IPS-NIHi11 (cell line): Measurements from ENCODE around the gene CTDSP2.
"Not testable (repeated sequence)": the region's sequence is repeated elsewhere in the genome, so short reads cannot be mapped to it uniquely, and the experiment has no call there.

Experiments
- DNase-seq: peaks from one replicate; pipeline ENCODE4 v3.0.0; 2012; ENCODE audit warnings: mixed read lengths, low spot score

CTDSP2 gene

GRCh38 chr12:57881475-57881874 is 34.9 kb upstream of the CTDSP2 start:
- DNase-seq: no peak

GRCh38 chr12:57881035-57881434 is 34.5 kb upstream of the CTDSP2 start:
- DNase-seq: not testable (repeated sequence)

GRCh38 chr12:57877876-57878275 is 31.3 kb upstream of the CTDSP2 start:
- no peak for DNase-seq

- no peak for DNase-seq
Observed at GRCh38 chr12:57875753-57876547, 29.4 kb upstream of the CTDSP2 start.

GRCh38 chr12:57874166-57875108 is 27.9 kb upstream of the CTDSP2 start:
- no peak for DNase-seq

- DNase-seq: no peak
Observed at GRCh38 chr12:57872362-57872761, 25.8 kb upstream of the CTDSP2 start.

- no peak for DNase-seq
Observed at GRCh38 chr12:57869927-57870318, 23.4 kb upstream of the CTDSP2 start.

- DNase-seq: no peak
Observed at GRCh38 chr12:57869298-57869926, 22.9 kb upstream of the CTDSP2 start.

- no peak for DNase-seq
Observed at GRCh38 chr12:57868851-57869268, 22.3 kb upstream of the CTDSP2 start.

GRCh38 chr12:57868221-57868620 is 21.7 kb upstream of the CTDSP2 start:
- no peak for DNase-seq

GRCh38 chr12:57866308-57867019 is 19.9 kb upstream of the CTDSP2 start:
- no peak for DNase-seq

GRCh38 chr12:57865084-57865751 is 18.7 kb upstream of the CTDSP2 start:
- peak; percentile 92 for DNase-seq

GRCh38 chr12:57864442-57865083 is 18.0 kb upstream of the CTDSP2 start:
- peak; percentile 45 for DNase-seq

GRCh38 chr12:57863676-57864075 is 17.1 kb upstream of the CTDSP2 start:
- DNase-seq: no peak

- DNase-seq: no peak
Observed at GRCh38 chr12:57861967-57862366, 15.4 kb upstream of the CTDSP2 start.

GRCh38 chr12:57860883-57861282 is 14.4 kb upstream of the CTDSP2 start:
- DNase-seq: not testable (repeated sequence)

GRCh38 chr12:57859121-57859520 is 12.6 kb upstream of the CTDSP2 start:
- DNase-seq: no peak

- not testable (repeated sequence) for DNase-seq
Observed at GRCh38 chr12:57858123-57858522, 11.6 kb upstream of the CTDSP2 start.

GRCh38 chr12:57854965-57855364 is 8.4 kb upstream of the CTDSP2 start:
- DNase-seq: no peak

- DNase-seq: no peak
Observed at GRCh38 chr12:57853864-57854556, 7.5 kb upstream of the CTDSP2 start.
